Epidermal melanocyte (primary cell): ENCODE measurements around the gene DTWD2.
A peak's percentile ranks its signal among the peaks of the same experiment; 100 is the strongest.
"Not testable (repeated sequence)": the region's sequence is repeated elsewhere in the genome, so short reads cannot be mapped to it uniquely, and the experiment has no call there.

ENCODE experiments used
- DNase-seq: peaks from one replicate; pipeline ENCODE4 v3.0.0; 2011; ENCODE audit warnings: low spot score; ENCODE audit not compliant: insufficient read length

DTWD2 gene

DNA sequence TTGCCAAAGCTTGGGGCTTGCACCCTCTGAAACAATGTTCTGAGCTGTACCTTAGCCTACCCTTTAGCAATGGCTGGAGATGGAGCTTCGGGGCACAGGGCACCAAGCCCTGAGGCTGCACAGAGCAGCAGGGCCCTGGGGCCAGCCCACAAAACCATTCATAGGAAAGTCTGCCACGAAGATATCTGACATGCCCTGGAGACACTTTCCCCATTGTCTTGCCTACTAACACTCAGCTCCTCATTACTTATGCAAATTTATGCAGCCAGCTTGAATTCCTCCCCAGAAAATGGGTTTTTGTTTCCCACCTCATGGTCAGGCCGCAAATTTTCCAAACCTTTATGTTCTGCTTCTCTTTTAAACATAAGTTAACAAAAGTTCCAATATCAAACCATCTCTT lies 105.7 kb downstream of the DTWD2 start:
- DNase-seq = no peak

DNA sequence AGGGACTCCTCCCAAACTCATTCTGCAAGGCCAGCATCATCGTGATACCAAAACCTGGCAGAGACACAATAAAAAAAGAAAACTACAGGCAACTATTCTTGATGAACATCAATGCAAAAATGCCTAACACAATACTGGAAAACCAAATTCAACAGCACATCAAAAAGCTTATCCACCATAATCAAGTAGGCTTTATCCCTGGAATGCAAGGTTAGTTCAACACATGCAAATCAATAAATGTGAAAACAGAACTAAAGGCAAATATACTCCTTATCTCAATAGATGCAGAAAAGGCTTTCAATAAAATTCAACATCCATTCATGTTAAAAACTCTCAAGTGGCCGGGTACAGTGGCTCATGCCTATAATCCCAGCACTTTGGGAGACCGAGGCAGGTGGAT lies 111.5 kb downstream of the DTWD2 start:
- not testable (repeated sequence) for DNase-seq

DNA sequence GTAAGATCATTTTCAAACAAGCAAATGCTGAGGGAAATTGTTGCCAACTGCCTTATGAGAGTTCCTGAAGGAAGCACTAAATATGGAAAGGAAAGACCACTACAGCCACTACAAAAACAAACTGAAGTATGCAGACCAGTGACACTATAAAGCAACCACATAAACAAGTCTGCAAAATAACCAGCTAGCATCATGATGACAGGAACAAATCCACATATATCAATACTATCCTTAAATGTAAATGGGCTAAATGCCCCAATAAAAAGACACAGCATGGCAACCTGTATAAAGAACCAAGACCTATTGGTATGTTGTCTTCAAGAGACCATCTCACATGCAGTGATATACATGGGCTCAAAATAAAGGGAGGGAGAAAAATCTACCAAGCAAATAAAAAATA lies 113.2 kb downstream of the DTWD2 start:
- no peak for DNase-seq

DNA sequence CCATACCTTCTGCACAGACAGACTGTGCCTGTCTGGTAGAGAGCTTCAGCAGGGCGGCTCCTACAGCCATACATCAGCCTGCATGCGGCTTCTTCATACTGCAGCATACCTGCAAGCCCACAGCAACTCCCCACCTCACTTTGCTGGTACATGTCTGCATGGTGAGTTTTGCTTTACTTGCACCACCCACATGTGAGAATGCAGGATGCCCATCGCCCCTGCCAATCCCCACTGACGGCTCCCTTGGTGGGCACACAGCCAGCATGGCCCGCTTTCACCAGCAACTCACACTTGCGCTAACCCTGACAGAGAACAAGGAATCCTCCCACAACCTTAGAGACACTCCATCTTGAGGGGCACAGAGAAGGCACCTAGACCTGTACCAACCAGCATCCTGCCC lies 114.9 kb downstream of the DTWD2 start:
- no peak for DNase-seq

DNA sequence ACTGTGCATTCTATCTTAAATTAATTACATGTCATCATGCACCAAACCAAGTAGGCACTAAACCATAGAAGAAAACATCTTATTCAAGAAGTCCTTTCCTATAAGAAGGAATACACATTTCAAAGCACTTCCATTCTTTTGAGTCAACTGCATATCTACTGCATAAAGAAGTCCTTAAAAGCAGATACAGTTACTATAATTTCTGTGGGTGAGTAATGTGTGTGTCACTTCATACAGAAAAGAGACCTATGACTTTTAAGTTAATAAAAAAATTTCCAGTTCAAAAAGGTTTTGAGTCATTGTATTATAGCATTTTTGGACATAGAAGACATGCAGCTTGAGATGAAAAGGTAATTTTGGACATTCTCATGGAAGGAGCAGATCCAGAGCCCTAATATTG lies 125.0 kb downstream of the DTWD2 start:
- no peak for DNase-seq

DNA sequence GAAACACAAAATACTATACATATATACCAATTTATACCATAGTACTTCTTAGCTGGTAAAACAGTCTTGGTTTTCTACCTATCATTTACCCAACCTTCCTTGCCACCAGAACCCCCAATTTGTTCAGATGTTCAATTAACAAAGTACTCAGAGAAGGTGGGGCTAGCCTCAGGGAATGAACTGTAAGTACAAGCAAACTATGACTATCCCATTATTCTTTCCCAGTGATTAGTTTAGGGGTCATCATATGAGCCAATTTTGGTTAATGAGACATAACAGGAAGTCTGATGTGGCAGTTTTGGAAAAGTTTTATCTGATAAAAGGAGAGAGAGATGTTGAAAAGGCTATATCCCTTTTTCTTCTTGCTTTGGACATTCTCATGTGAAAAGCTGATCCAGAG lies 125.8 kb downstream of the DTWD2 start:
- DNase-seq = no peak

DNA sequence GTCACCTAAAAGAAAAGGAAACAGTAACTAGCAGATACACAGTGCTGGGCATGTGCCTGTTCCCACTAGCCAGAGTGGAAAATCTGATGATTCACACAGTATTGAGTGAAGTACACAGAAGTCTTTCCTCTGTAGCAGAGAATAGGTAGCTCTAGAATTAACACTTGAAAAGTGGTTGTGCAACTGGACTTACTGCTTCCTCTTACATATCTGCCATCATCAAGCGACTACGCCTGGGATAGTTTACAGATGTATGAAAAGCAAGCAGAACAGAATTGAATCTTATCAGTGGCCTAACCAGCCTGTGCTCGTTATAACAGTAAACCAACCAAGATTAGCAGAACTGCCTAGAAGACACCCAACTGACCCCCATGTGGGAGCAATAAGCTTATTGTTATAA lies 130.6 kb downstream of the DTWD2 start:
- no peak for DNase-seq

DNA sequence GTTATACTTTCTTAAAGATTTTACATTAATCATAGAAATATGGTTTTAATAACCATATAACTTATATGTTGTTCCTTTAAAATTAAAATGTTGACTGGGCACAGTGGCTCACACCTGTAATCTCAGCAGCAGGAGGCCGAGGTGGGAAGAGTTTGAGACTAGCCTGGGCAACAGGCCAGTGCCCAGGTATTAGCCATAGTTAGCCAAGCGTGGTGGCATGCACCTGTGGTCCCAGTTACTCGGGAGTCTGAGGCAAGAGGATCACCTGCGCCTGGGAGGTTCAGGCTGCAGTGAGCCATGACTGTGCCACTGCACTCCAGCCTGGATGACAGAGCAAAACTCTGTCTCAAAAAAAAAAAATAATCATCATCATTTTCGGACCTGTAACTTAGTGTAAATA lies 133.5 kb downstream of the DTWD2 start:
- no peak for DNase-seq

DNA sequence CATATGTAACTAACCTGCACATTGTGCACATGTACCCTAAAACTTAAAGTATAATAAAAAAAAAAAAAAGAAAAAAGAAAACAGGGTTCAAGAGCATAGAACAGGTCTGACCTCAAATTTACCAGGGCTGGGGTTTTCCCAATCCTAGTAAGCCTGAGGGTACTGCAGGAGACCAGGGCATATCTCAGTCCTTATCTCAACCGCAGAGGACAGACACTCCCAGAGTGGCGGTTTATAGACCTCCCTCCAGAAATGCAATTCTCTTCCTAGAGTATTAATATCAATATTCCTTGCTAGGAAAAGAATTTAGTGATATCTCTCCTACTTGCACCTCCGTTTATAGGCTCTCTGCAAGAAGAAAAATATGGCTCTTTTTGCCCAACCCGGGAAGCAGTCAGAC lies 136.6 kb downstream of the DTWD2 start:
- DNase-seq = not testable (repeated sequence)

DNA sequence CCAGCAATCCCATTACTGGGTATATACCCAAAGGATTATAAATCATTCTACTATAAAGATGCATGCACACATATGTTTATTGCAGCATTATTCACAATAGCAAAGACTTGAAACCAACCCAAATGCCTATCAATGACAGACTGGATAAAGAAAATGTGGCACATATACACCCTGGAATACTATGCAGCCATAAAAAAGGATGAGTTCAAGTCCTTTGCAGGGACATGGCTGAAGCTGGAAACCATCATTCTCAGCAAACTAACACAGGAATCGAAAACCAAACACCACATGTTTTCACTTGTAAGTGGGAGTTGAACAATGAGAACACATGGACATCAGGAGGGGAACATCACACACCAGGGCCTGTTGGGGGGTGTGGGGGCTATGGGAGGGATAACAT lies 138.8 kb downstream of the DTWD2 start:
- DNase-seq = not testable (repeated sequence)

DNA sequence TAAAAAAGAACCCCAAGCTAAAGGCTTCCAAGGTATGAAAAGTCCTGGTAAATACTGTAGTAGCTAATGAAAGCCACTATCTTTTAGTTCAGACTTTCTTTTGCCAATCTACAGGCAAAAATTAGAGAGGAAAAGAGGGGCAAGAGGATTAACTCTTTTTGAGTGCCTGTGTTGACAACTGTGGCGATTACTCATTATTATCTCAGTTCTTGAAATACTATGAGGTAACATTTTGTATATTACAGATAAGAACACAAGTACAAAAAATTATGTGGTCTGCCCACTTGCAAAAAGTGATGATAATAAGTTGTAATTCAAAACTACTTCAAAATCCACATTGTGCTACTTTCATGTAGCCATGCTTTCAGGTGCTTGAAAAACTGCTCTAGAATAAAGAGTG lies 144.0 kb downstream of the DTWD2 start:
- no peak for DNase-seq

DNA sequence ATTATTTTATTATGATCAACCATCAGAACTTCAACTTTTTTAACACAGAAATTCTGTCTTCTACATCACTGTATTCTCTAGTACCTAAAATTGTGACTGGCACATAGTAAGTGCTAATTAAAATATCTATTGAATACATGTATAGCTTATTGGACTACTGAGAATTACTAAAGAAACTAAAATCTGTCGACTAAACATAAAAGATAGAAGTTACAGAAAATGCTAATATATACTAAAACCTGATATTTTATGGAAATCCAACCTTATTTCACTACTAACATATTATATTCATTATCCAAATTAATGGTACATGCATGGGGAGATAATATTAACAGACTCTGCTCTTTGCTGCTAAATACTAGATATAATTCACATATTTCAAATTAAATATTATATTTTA lies 153.6 kb downstream of the DTWD2 start:
- DNase-seq = no peak

DNA sequence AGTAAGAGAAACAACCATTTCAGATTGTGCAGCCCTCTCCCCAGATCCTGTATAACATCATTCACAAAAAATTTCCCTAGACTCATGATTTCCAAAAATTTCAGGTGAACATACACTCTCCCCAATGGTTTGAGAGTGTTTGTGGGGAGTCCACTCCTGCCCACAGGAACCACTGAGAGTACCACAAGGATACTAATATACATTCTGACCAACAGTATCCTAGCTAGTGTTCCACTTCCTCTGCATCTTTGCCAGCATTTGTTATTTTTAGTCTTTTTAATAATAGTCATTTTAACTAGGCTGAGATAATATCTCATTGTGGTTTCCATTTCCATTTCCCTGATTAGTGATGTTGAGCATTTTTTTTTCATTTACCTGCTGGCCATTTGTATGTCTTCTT lies 155.4 kb downstream of the DTWD2 start:
- no peak for DNase-seq

DNA sequence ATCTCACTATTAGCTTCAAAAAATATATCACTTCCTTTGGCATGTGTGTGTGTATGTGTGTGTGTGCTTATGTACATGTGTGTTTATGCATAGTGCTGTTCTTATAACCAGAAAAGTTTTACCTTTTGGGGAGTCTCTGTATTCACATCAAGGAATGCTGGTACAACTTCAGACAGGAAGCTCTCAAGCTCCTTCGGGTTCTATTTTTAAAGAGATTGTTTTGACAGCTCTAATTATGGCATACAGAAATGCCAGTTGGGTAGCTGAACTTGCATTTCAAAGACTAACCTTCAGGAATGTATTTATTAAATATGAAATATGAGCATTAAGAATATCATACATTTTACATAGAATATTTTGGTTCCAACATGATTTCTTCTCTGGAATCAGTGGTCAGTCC lies 163.1 kb downstream of the DTWD2 start:
- no peak for DNase-seq

DNA sequence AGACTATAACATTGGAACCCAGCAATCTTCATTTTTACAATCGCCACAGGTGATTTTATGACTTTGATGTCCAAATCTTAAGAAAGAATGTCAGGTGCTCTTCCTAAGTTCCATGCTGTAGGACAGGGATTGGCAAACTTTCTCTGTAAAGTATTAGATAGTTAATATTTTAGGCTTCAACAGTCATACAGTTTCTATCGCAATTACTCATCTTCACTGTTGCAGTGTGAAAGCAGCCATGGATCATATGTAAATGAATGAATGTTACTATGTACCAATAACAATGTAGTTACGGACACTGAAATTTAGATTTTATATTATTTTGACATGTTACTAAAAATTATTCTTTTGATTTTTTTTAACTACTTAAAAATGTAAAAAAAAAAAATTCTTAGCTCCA lies 169.7 kb downstream of the DTWD2 start:
- DNase-seq = no peak

DNA sequence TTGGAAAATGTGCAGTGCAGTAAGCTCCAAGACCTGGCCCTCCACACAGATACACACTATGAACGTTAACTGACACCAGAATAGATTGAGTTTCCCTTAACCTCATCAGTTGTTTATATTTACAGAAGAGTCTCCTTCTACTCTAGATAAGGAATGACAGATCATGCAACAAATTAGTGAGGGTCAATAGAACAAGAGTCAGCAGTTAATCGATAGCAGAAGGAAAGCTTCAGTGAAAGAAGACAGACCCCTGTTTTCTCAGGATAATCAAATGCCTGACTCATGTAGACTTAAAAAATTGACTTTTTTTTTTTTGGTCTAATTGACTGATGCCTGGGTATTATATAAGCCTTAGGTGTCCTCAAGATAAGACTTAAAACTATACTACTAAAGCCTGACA lies 179.9 kb downstream of the DTWD2 start:
- DNase-seq = no peak

DNA sequence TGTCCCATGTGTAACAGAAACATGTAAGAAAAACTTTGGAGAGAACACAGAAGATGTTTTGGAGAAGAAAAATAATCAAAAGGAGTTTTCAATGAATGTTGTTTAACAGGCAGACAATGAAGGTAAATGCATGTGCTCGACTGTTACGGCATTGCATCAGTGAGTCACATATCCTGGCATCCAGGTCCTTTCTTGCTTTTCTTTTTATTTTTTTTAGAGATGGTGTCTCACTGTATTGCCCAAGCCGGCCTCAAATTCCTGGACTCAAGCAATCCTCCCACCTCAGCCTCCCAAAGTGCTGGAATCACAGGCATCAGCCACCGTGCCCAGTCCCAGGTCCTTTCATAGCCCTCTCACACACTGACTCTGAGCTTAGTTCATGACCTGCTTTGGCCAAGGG lies 181.8 kb downstream of the DTWD2 start:
- DNase-seq = no peak

DNA sequence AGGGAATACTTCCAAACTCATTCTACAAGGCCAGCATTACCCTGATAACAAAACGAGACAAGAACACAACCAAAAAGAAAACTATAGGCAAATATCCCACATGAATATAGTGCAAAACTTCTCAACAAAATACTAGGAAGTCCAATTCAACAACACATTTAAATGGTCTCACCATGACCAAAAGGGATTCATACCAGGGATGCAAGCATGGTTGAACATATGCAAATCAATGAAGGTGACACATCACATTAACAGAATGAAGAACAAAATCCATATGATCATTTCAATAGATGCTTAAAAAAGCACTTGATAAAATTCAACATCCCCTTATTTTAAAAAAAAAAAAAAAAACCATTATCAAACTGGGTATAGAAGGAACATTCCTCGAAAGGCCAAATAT lies 186.0 kb downstream of the DTWD2 start:
- DNase-seq = no peak

DNA sequence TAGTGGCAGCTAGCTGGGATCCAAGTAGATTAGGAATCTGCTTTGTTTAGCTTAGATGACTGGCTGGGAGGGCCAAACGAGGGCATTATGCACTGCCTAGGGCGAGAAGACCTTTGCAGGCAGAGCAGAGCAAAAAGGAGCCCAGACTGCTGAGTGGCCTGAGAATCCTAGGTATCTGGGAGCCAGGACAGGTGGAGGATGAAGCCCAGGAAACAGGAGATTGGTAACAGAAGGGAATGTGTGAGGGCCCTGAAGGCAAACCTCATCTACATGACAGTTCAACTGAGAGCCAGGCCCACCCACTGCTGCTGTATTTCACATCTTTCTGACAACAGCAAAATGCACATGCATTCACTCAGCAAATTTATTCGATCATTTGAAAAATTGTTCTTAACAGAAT lies 192.3 kb downstream of the DTWD2 start:
- DNase-seq = no peak

DNA sequence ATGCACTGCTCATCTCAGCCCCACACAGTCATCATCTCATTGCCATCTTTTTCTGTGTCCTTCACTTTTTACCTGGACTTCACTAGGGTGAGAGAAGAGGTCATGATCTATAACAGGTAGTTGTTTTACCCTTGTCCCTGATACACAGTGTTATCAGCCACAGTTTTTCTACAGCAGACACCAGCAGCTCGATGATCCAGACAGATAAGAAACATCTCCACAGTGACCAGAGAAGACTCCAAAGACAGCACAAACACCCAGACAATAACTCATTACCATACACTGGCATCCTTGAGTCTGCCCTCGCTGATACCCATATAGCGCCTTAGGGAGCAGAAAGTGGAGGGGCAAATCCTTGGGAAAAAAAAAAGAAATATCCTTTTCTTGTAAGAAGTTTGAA lies 194.1 kb downstream of the DTWD2 start:
- DNase-seq = no peak

DNA sequence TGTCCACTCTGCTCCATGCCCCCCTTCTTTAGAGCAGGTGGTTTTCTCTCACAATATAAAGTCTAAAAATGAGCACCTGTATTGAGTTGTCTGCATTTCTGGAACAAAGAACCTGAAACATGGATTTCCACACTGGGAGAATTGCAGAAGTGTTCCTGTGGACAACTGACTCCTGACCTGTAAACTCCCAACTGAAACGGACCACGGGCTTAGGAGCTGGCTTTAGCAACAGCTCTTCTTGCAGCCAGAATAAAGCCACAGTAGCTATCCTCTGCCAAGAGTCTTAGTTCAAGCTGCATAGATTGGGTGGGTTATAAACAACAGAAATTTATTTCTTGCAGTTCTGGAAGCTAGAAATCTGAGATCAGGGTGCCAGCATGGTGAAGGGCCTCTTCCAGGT lies 194.7 kb downstream of the DTWD2 start:
- DNase-seq = no peak

DNA sequence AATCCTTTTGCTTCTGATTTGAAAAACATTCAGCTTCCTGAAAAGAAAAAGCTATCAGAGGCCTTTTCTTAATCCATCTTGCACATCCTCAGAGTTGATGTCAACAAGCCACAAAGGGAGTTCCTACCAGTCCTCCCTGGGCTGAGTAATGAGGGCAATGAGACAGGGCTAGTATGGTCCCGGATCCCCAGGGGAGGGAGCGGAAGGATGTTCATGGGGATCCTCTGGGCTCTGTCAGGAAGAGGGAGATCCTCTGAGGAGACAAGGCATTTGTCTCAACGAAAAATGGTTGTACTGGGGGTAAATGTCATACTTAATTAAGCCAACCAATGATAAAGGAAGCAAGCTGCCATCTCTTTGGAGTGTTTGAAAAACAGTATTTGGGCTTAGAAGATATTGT lies 195.3 kb downstream of the DTWD2 start:
- DNase-seq = no peak

DNA sequence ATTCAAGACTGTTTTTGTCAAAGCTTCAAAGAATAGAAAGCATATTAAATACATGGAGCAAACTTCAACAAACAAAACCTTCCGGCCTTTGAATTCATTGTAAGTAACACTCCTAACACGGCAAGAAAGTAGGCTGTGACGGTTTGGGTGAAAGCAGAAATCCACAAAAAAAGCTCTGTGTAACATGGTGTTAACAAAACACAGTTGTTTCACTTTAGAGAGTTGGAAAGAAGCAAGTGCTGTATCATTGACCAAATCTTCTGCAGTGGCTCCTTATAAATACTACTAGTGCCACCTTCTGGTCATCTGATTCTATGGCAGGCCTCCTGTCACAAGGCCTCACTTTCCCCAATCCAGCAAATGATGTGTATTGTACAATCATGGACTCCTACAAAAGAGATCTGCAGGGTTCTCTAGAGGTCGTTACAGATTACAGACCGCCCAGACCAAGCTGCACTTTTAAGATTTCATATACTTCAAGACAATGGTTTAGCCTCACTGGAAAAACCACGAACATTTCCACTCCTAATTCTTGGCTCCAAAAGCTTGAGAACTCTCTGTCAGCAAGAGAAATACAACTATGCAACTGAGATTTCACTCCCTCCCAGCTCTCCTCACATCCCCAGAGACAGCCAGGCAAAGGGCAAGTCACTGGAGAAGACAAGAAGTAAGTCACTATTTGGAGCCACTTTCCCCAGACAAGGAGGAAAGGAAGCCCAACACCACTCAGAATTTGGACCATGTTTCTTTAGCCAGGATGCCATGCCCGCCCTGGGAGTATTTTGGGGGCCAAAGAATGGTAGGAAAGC lies 196.2 kb downstream of the DTWD2 start:
- DNase-seq = peak; percentile 53

DNA sequence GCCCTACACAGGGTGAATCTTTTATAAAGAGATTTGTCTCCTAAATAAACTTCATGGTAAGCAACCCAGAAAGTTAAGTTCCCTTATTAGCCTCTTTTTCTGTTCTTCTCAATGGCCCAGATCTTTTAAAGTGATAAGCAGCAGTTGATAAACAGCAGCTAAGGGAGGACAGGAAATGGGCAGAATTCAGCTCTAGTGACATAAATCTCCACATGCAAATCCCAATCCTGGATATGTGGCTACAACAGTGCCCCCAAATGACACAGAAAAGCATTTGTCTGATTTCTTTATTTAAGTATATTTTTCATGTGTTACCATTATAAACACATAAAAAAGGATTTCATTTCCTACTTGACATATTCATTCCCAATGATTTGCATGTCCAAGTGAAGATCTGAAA lies 199.0 kb downstream of the DTWD2 start:
- no peak for DNase-seq
